C4-2B (cell line): ENCODE results near the gene PVRIG.
"Not testable (repeated sequence)": the region's sequence is repeated elsewhere in the genome, so short reads cannot be mapped to it uniquely, and the experiment has no call there.

Experiments used
- H3K27ac ChIP-seq: fragments of 450-650 bp; 2 replicates; pipeline ENCODE4 v1.5.1; 2017
- CTCF ChIP-seq: fragments of 450-650 bp; conservative IDR thresholded peaks from 2 replicates; pipeline ENCODE4 v1.5.1; 2017; ENCODE audit warnings: mild to moderate bottlenecking
- ZFX ChIP-seq: fragments of 450-650 bp; IDR thresholded peaks from 2 replicates; pipeline ENCODE4 v1.6.1; 2017

Gene PVRIG

GRCh38 chr7:100219801-100220585 lies at the start of gene PVRIG:
TSS of gene PVRIG (plus strand) at chr7:100219949. CDS start at chr7:100219971, 22 bp downstream.
- not testable (repeated sequence) for H3K27ac ChIP-seq

- no peak overlapping the region for H3K27ac ChIP-seq
- TF ChIP-seq CTCF (no peak), ZFX (no peak)
Observed at GRCh38 chr7:100170101-100170897, 49.5 kb upstream of the PVRIG start.

- H3K27ac ChIP-seq = no peak overlapping the region
- TF ChIP-seq ZFX (no peak), CTCF (no peak)
Observed at GRCh38 chr7:100171087-100171681, 48.6 kb upstream of the PVRIG start.

- H3K27ac ChIP-seq = no peak overlapping the region
- TF ChIP-seq CTCF = no peak
- no peak for TF ChIP-seq ZFX
Observed at GRCh38 chr7:100171840-100172239, 47.9 kb upstream of the PVRIG start.

- H3K27ac ChIP-seq = no peak overlapping the region
- TF ChIP-seq ZFX (no peak), CTCF (no peak)
Observed at GRCh38 chr7:100173806-100174495, 45.8 kb upstream of the PVRIG start.

GRCh38 chr7:100174582-100174981 lies 45.2 kb upstream of the PVRIG start:
- TF ChIP-seq CTCF (no peak), ZFX (no peak)
- no peak overlapping the region for H3K27ac ChIP-seq

- no peak overlapping the region for H3K27ac ChIP-seq
- TF ChIP-seq CTCF (no peak), ZFX (no peak)
Observed at GRCh38 chr7:100175296-100175935, 44.3 kb upstream of the PVRIG start.
